ENCODE measurements around the gene JAZF1. TPM values are rescaled to one million over a fixed set of nuclear protein-coding genes. Genes with fewer than 3 reads are reported as not detected.

The JAZF1 gene
- total RNA-seq, 1 experiment from 2014 or later, result 3.4 TPM

GRCh38 chr7:27920281-27920946, 260.2 kb downstream of the JAZF1 start:
- ChIA-PET CTCF (interaction anchor here (0.8 to 5.0 kb wide), 12 partner anchors 13 to 725 kb away, joined by 3 to 49 read pairs (median 4); partner anchors contain the start of gene HOXA13), RAD21 (ENCODE audit: low non-redundant PET in 1 of 2, low total read pairs in 2 of 2, uncharacterized antibody in 2 of 2, unreplicated experiment in 2 of 2) (interaction anchor here (0.7 to 1.3 kb wide), 4 partner anchors 16 to 724 kb away, joined by 3 to 4 read pairs (median 4); partner anchors contain the start of gene HOXA13 (in 1 of the 2)), POLR2A (no interaction called here)
- Histone ChIP-seq H3K4me1 (ENCODE audit: control insufficient read depth in 1 of 2, insufficient read depth in 2 of 2, low read length in 2 of 2) (peaks cover 6 to 40% of the 10 kb centered on the region in 2 experiments; a peak in 2 of 4 replicates), H2AFZ (ENCODE audit: low read depth, low read length, poor library complexity, severe bottlenecking) (no peak overlapping the region), H4K20me1 (ENCODE audit: insufficient read depth) (no peaks in the 10 kb centered on the region), H3K9me2 (ENCODE audit: insufficient read depth) (no peaks in the 10 kb centered on the region), H3K79me2 (ENCODE audit: insufficient read depth, low read length) (no peaks in the 10 kb centered on the region), H3K4me3 (replicated peaks in 1 of 2; ENCODE audit: low read depth in 1 of 2, low read length in 2 of 2) (no peak overlapping the region), H3K27me3 (ENCODE audit: insufficient read depth, low read length) (no peaks in the 10 kb centered on the region), H3K9ac (ENCODE audit: low read length) (no peak overlapping the region), H3K27ac (ENCODE audit: low read depth, low read length) (no peak overlapping the region), H3K4me2 (ENCODE audit: low read length) (peak overlapping the region; percentile 53; the same call in 1 of the 2 replicates), H3K36me3 (ENCODE audit: control insufficient read depth in 1 of 2, insufficient read depth in 2 of 2, low read length in 2 of 2) (no peaks in the 10 kb centered on the region), H3K9me3 (ENCODE audit: control insufficient read depth in 1 of 2, insufficient read depth in 1 of 2, low read depth in 1 of 2, low read length in 2 of 2) (no peaks in the 10 kb centered on the region)
- no TSS peak for BruUV-seq (replicated peaks)
- intact Hi-C loops (cut with micrococcal nuclease), result loop anchor here (2.0 to 10.0 kb wide), 4 partner anchors 100 to 1246 kb away; no protein-coding TSS in a partner anchor
- ATAC-seq, result no peak
- DNase-seq (ENCODE audit: low read depth, low spot score), result no peak
- TF ChIP-seq EGR1 (IDR thresholded peaks at IDR 0.05; ENCODE audit: low read depth), result no peak
- no peak for TF ChIP-seq POLR2A (IDR thresholded peaks at IDR 0.05; ENCODE audit: borderline replicate concordance, extremely low read depth, insufficient read depth, insufficient read length)
- no peak for TF ChIP-seq REST (IDR thresholded peaks at IDR 0.05; ENCODE audit: low read depth)
- TF ChIP-seq CBX3 (IDR thresholded peaks at IDR 0.05; ENCODE audit: low read depth), result no peak
- no peak for TF ChIP-seq SP1 (IDR thresholded peaks at IDR 0.05; ENCODE audit: low read depth)
- no peak for TF ChIP-seq ZBTB33 (IDR thresholded peaks at IDR 0.05; ENCODE audit: extremely low read depth, insufficient replicate concordance, low read length)
- no peak for TF ChIP-seq EZH2phosphoT487 (IDR thresholded peaks at IDR 0.05; ENCODE audit: borderline replicate concordance)
- TF ChIP-seq YY1 (IDR thresholded peaks at IDR 0.05; ENCODE audit: extremely low read depth, insufficient replicate concordance, low read depth, low read length), result no peak
- TF ChIP-seq MAX (IDR thresholded peaks at IDR 0.05), result no peak
- no peak for TF ChIP-seq JUND (IDR thresholded peaks at IDR 0.05)
- no peak for TF ChIP-seq FOSL1 (IDR thresholded peaks at IDR 0.05; ENCODE audit: low read depth)
- no peak for TF ChIP-seq ZNF274 (IDR thresholded peaks at IDR 0.05; ENCODE audit: low read depth, low read length)
- no peak for TF ChIP-seq CEBPB (IDR thresholded peaks at IDR 0.05; ENCODE audit: low read depth)
- TF ChIP-seq EZH2 (IDR thresholded peaks at IDR 0.05), result no peak
